SH-SY5Y (cell line): ENCODE data around the gene GBX2.

ENCODE experiments used
- GATA2 ChIP-seq: IDR thresholded peaks from 2 replicates; pipeline ENCODE4 v1.6.1; 2011; ENCODE audit warnings: mild to moderate bottlenecking, low read depth, low read length
- GATA3 ChIP-seq: IDR thresholded peaks from 2 replicates; pipeline ENCODE4 v1.6.1; 2011; ENCODE audit warnings: low read depth, mild to moderate bottlenecking, low read length, moderate library complexity

The GBX2 gene

DNA sequence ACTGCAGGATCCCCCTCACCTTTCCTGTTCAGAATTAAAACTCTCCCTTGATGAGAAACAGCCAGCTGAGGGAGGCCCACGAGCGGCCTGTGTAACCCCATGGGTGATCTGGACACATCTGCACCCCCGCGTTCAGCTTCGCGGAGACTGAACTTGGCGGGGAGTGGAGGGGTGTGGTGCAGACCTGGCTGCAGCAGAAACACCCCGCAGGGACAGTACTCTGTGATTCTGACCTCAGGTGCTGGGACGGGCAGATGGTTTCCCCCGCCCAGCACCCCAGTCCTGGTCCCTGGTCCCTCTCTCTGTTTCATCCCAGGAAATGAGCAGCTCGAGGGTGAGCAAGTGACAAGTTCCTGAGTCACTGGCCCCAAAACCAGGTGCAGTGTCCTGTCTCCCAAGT, 41.2 kb downstream of the GBX2 start:
- TF ChIP-seq GATA3: no peak
- no peak for TF ChIP-seq GATA2

DNA sequence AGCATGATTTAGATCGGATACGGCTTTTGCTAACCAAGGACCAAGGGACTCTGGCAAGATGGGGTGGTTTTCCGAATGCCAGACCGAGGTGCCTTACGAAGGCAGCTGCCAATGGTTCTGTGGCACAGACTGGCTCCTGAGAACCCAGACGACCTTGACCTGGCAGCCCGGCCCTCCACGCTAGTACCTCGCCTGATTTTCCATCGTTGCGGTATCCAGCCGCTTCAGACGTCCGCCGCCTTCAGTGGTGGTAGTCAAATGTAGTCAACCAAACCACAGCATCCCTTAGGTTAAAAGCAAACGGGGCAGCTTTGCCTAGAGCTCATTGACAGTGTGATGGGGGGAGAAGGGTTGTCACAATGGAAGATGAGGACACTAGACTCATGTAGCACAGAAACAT, 42.6 kb downstream of the GBX2 start:
- TF ChIP-seq GATA2: no peak
- TF ChIP-seq GATA3: no peak

DNA sequence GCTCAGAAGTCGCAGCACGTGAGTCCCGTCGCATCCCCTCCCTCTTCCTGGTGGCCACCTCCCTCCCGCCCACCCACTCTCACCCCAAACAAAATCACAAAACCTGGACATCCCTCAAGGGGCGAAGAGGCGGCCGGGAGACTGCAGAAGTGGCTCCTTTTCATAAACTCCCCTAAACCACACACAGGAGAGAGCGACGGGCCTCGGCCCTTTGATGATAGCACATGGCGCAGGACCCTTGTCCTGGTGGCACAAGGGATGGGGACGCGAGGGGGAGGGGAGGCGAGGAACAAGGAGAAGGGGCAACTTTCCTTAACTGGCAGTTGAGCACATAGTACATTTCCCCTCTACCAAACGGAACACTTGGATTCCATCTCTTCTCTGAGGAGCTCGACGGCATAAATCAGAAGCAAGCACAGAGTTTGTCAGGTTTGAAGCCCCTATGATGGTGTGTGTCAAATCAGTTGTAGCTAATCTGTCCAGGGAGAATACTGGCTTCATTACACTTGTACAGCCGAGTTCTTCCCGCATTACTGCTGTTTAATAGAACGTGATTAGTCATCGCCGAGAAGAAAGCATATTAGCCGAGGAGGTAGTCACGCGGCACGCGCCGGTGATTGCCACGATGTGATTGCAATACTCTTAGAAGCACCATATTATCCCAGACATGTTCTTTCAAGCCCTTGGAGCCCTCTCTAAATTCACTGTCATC, 43.8 kb downstream of the GBX2 start:
- TF ChIP-seq GATA2 (no peak), GATA3 (no peak)

- TF ChIP-seq GATA3 (no peak), GATA2 (no peak)
Observed at GRCh38 chr2:236123716-236124115, 44.5 kb downstream of the GBX2 start.

DNA sequence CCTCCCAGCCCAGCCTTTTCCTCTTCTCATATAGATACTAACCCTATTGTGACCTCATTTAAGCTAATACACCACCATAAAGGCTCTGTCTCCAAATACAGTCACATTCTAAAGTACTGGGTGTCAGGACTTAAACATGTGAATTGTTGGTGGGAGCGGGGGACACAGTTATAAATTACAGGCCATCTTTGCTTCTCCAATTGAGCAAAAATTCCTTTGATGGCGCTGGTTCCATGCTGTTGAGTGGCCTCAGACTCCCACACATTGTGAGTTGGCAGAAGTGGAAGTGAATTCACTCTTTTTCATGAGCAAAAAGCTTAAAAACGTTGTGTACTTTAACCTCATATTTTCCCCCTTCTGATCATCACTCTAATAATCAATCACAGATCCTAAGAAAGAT, 46.0 kb downstream of the GBX2 start:
- no peak for TF ChIP-seq GATA3
- no peak for TF ChIP-seq GATA2

- TF ChIP-seq GATA3 (no peak), GATA2 (no peak)
Observed at GRCh38 chr2:236121546-236121945, 46.6 kb downstream of the GBX2 start.

- TF ChIP-seq GATA2 (no peak), GATA3 (no peak)
Observed at GRCh38 chr2:236120829-236121228, 47.4 kb downstream of the GBX2 start.

GRCh38 chr2:236120141-236120601, 48.0 kb downstream of the GBX2 start:
- no peak for TF ChIP-seq GATA3
- no peak for TF ChIP-seq GATA2

DNA sequence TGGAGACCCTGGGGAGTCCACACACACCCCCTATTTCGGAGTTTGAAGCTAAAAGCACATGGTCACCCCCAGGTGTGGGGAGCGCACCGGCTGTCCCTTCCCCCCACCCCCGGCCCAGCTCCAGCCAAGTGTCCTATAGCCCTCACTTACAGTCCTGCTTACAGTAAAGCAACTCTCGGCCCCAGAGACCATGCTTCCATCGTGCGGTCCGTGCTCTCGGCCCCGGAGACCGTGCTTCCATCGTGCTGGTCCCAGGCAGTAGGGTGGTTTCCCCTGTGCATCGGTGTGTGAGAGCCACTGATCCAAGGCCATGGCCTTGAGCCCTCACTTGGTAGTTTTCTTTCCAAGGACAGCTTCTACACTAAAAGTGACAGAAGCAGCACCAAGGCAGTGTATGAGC, 48.7 kb downstream of the GBX2 start:
- TF ChIP-seq GATA3: no peak
- TF ChIP-seq GATA2: no peak

DNA sequence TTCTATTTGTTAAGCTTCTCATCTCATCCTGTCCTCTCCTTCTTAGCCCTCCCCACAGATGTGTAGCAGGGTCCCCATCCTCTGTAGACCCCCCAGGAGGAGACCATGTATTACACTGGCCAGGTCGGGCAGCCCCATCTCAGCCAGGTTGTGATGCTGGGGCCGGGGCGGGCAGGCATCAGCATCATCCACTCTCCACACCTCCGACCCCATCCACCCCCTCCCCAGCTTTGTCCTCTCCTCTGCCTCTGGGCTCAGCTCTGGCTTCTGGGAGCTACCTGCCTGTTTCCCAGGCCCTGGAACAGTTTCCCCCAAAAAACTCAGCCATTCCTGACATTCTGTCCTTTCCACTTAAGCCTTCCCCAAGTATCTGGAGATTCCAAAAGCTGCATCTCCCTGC, 49.2 kb downstream of the GBX2 start:
- TF ChIP-seq GATA3: no peak
- TF ChIP-seq GATA2: no peak

DNA sequence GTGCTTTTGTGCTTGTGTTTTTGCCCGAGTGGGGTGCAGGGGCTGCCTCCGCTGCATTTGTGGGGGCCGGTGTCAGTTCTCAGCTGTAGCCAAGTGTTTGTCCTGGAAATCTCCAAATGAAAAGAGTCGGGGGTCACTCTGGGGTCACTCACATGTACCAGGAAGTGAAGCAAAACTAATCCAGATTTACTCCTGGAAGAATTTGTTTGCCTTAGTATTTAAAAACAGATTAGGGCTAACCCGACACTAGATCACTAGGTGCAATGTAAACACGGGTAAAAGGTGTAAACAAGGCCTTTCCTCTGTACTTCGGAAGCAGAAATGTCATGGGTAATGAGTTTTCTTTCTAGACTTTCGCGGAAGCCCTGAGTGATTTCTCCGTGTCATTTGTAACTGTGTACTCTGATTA, 50.3 kb downstream of the GBX2 start:
- TF ChIP-seq GATA2: no peak
- TF ChIP-seq GATA3: no peak

GRCh38 chr2:236117401-236117800, 50.8 kb downstream of the GBX2 start:
- TF ChIP-seq GATA2: no peak
- TF ChIP-seq GATA3: no peak
